ENCODE measurements around the gene SLC4A7. TPM values are rescaled to one million over a fixed set of nuclear protein-coding genes. Genes with fewer than 3 reads are reported as not detected.

SLC4A7 gene
- total RNA-seq, 1 experiment from 2014 or later = 41.9 TPM

- H3K27ac Mint-ChIP-seq (ENCODE audit: low read depth, unreplicated experiment) = no peak overlapping the region
- ChIA-PET CTCF (interaction anchor here (0.6 to 1.1 kb wide), 2 partner anchors 294 to 300 kb away, joined by 4 to 6 read pairs; no protein-coding TSS in a partner anchor), POLR2A (no interaction called here)
- H3K9me3 Mint-ChIP-seq (ENCODE audit: unreplicated experiment) = no peaks in the 10 kb centered on the region
- H3K36me3 Mint-ChIP-seq (ENCODE audit: insufficient read depth, unreplicated experiment) = peaks cover 19% of the 10 kb centered on the region
- no peak for TF ChIP-seq CTCF (IDR thresholded peaks at IDR 0.05; ENCODE audit: unreplicated experiment)
- no peak for DNase-seq (ENCODE audit: unreplicated experiment)
- H3K4me1 Mint-ChIP-seq (ENCODE audit: insufficient read depth, unreplicated experiment) = peaks cover 9% of the 10 kb centered on the region
- intact Hi-C loops (cut with micrococcal nuclease) = no loop called here
- no TSS peak for BruUV-seq (replicated peaks)
- H3K4me3 Mint-ChIP-seq (ENCODE audit: unreplicated experiment) = no peak overlapping the region
- no peaks in the 10 kb centered on the region for H3K27me3 Mint-ChIP-seq (ENCODE audit: insufficient read depth, unreplicated experiment)
Observed at GRCh38 chr3:27387625-27388024, 96.6 kb downstream of the SLC4A7 start.

GRCh38 chr3:27385504-27385903, 98.7 kb downstream of the SLC4A7 start:
- Mint-ChIP-seq H3K36me3 (ENCODE audit: insufficient read depth, unreplicated experiment) (peaks cover 19% of the 10 kb centered on the region), H3K27ac (ENCODE audit: low read depth, unreplicated experiment) (no peak overlapping the region), H3K4me3 (ENCODE audit: unreplicated experiment) (no peak overlapping the region), H3K9me3 (ENCODE audit: unreplicated experiment) (no peaks in the 10 kb centered on the region), H3K4me1 (ENCODE audit: insufficient read depth, unreplicated experiment) (no peaks in the 10 kb centered on the region), H3K27me3 (ENCODE audit: insufficient read depth, unreplicated experiment) (no peaks in the 10 kb centered on the region)
- ChIA-PET POLR2A (no interaction called here), CTCF (no interaction called here)
- DNase-seq (ENCODE audit: unreplicated experiment) = no peak
- no TSS peak for BruUV-seq (replicated peaks)
- TF ChIP-seq CTCF (IDR thresholded peaks at IDR 0.05; ENCODE audit: unreplicated experiment) = no peak
- intact Hi-C loops (cut with micrococcal nuclease) = no loop called here

GRCh38 chr3:27384191-27384590, 100.0 kb downstream of the SLC4A7 start:
- Mint-ChIP-seq H3K9me3 (ENCODE audit: unreplicated experiment) (no peaks in the 10 kb centered on the region), H3K4me3 (ENCODE audit: unreplicated experiment) (no peak overlapping the region), H3K27ac (ENCODE audit: low read depth, unreplicated experiment) (no peak overlapping the region), H3K27me3 (ENCODE audit: insufficient read depth, unreplicated experiment) (no peaks in the 10 kb centered on the region), H3K36me3 (ENCODE audit: insufficient read depth, unreplicated experiment) (peaks cover 19% of the 10 kb centered on the region), H3K4me1 (ENCODE audit: insufficient read depth, unreplicated experiment) (no peaks in the 10 kb centered on the region)
- no peak for TF ChIP-seq CTCF (IDR thresholded peaks at IDR 0.05; ENCODE audit: unreplicated experiment)
- DNase-seq (ENCODE audit: unreplicated experiment) = no peak
- intact Hi-C loops (cut with micrococcal nuclease) = no loop called here
- BruUV-seq (replicated peaks) = no TSS peak
- ChIA-PET CTCF (interaction anchor here (0.6 kb wide), 1 partner anchor 76 kb away, joined by 3 read pairs; no protein-coding TSS in a partner anchor), POLR2A (interaction anchor here (0.7 kb wide), 1 partner anchor 18 kb away, joined by 4 read pairs; no protein-coding TSS in a partner anchor)

GRCh38 chr3:27380433-27381357, 103.5 kb downstream of the SLC4A7 start:
- no peaks in the 10 kb centered on the region for H3K27me3 Mint-ChIP-seq (ENCODE audit: insufficient read depth, unreplicated experiment)
- no TSS peak for BruUV-seq (replicated peaks)
- no peaks in the 10 kb centered on the region for H3K4me1 Mint-ChIP-seq (ENCODE audit: insufficient read depth, unreplicated experiment)
- CTCF ChIA-PET = interaction anchor here (0.5 to 1.0 kb wide), 3 partner anchors 15 to 1515 kb away, joined by 3 to 4 read pairs (median 4); no protein-coding TSS in a partner anchor
- intact Hi-C loops (cut with micrococcal nuclease) = no loop called here
- POLR2A ChIA-PET = interaction anchor here (0.6 to 1.4 kb wide), 4 partner anchors 15 to 214 kb away, joined by 3 to 4 read pairs (median 4); partner anchors contain the start of gene SLC4A7
- H3K4me3 Mint-ChIP-seq (ENCODE audit: unreplicated experiment) = no peak overlapping the region
- H3K36me3 Mint-ChIP-seq (ENCODE audit: insufficient read depth, unreplicated experiment) = peaks cover 15% of the 10 kb centered on the region
- no peak overlapping the region for H3K27ac Mint-ChIP-seq (ENCODE audit: low read depth, unreplicated experiment)
- DNase-seq (ENCODE audit: unreplicated experiment) = no peak
- no peak for TF ChIP-seq CTCF (IDR thresholded peaks at IDR 0.05; ENCODE audit: unreplicated experiment)
- H3K9me3 Mint-ChIP-seq (ENCODE audit: unreplicated experiment) = no peaks in the 10 kb centered on the region

Measured in MCF 10A (cell line).